ENCODE results near the gene SCN3A.

Gene SCN3A

GRCh38 chr2:165147186-165148045 lies 56.4 kb downstream of the SCN3A start:
- DNase-seq (ENCODE audit: low read depth) = no peak
- H3K4me3 ChIP-seq (ENCODE audit: low read depth, low read length) = no peak overlapping the region
- TF ChIP-seq CTCF (conservative IDR thresholded peaks at IDR 0.05; ENCODE audit: low read depth, low read length) = no peak

DNA sequence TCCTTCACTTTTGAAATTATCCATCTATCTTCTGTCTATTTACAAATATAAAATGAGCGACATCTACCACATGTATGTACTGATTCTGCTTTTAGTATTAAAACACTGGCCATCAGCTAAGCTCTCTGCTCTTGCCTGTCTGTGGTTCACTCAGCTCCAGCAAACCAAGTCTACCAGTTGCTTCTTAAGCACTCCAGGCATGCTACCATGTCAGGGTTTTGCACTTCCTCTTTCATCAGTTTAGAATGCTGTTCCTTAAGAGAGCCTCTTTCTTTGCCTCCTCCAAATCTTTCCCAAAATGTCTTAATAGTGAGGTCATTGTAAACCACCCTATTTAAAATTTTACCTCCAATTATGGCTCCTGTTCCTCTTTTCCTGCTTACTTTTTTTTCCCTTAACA lies 59.5 kb downstream of the SCN3A start:
- no peak for DNase-seq (ENCODE audit: low read depth)
- TF ChIP-seq CTCF (conservative IDR thresholded peaks at IDR 0.05; ENCODE audit: low read depth, low read length) = no peak
- H3K4me3 ChIP-seq (ENCODE audit: low read depth, low read length) = no peak overlapping the region

GRCh38 chr2:165141601-165142354 lies 62.1 kb downstream of the SCN3A start:
- DNase-seq (ENCODE audit: low read depth) = peak; percentile 23
- TF ChIP-seq CTCF (conservative IDR thresholded peaks at IDR 0.05; ENCODE audit: low read depth, low read length) = no peak
- no peak overlapping the region for H3K4me3 ChIP-seq (ENCODE audit: low read depth, low read length)

GRCh38 chr2:165126244-165126643 lies 77.6 kb downstream of the SCN3A start:
- DNase-seq (ENCODE audit: low read depth) = no peak
- no peak overlapping the region for H3K4me3 ChIP-seq (ENCODE audit: low read depth, low read length)
- TF ChIP-seq CTCF (conservative IDR thresholded peaks at IDR 0.05; ENCODE audit: low read depth, low read length) = no peak

GRCh38 chr2:165122521-165122920 lies 81.3 kb downstream of the SCN3A start:
- TF ChIP-seq CTCF (conservative IDR thresholded peaks at IDR 0.05; ENCODE audit: low read depth, low read length) = no peak
- no peak overlapping the region for H3K4me3 ChIP-seq (ENCODE audit: low read depth, low read length)

GRCh38 chr2:165120740-165121467 lies 82.9 kb downstream of the SCN3A start:
- no peak for DNase-seq (ENCODE audit: low read depth)
- TF ChIP-seq CTCF (conservative IDR thresholded peaks at IDR 0.05; ENCODE audit: low read depth, low read length) = no peak
- no peak overlapping the region for H3K4me3 ChIP-seq (ENCODE audit: low read depth, low read length)

More at GRCh38 chr2:165122521-165122920, 81.3 kb downstream of the SCN3A start:
- no peak for DNase-seq (ENCODE audit: low read depth)

All from choroid plexus epithelial cell (primary cell).